HEK293T (cell line): ENCODE results near the gene BMP6.

Source experiments
- CTCF ChIA-PET: fragments of 350-600 bp; formaldehyde crosslinking; extraction: SDS; loops from one replicate; lab custom pipeline; 2021; ENCODE audit warnings: antibody characterized with exemption, inconsistent platforms; lab: Yijun Ruan, JAX
- POLR2A ChIA-PET: fragments of 350-600 bp; formaldehyde crosslinking; extraction: SDS; loops from one replicate; lab custom pipeline; 2020; ENCODE audit warnings: antibody characterized with exemption, inconsistent platforms; lab: Yijun Ruan, JAX
- DNase-seq: peaks from one replicate; pipeline ENCODE4 v3.0.0; 2012; ENCODE audit warnings: mixed read lengths; ENCODE audit errors: extremely low spot score
- ARNT ChIP-seq: fragments of 450-650 bp; IDR thresholded peaks from 2 replicates; pipeline ENCODE4 v1.6.1; 2017; ENCODE audit warnings: mild to moderate bottlenecking
- BHLHE40 ChIP-seq: fragments of 450-650 bp; IDR thresholded peaks from 2 replicates; pipeline ENCODE4 v1.6.1; 2016; ENCODE audit warnings: mild to moderate bottlenecking, moderate library complexity, borderline replicate concordance
- CTBP1 ChIP-seq: fragments of 450-650 bp; IDR thresholded peaks from 2 replicates; pipeline ENCODE4 v1.6.1; 2016; ENCODE audit warnings: borderline replicate concordance
- ELF4 ChIP-seq: fragments of 450-650 bp; IDR thresholded peaks from 2 replicates; pipeline ENCODE4 v1.6.1; 2017; ENCODE audit warnings: antibody characterized with exemption
- FOXA1 ChIP-seq: fragments of 450-650 bp; IDR thresholded peaks from 2 replicates; pipeline ENCODE4 v1.6.1; 2016; ENCODE audit warnings: mild to moderate bottlenecking
- FOXK2 ChIP-seq: fragments of 450-650 bp; IDR thresholded peaks from 2 replicates; pipeline ENCODE4 v1.6.1; 2016; ENCODE audit warnings: mild to moderate bottlenecking
- FOXM1 ChIP-seq: fragments of 450-650 bp; IDR thresholded peaks from 2 replicates; pipeline ENCODE4 v1.6.1; 2017; ENCODE audit warnings: mild to moderate bottlenecking, borderline replicate concordance
- HDGF ChIP-seq: fragments of 450-650 bp; IDR thresholded peaks from 2 replicates; pipeline ENCODE4 v1.6.1; 2017; ENCODE audit warnings: antibody characterized with exemption, borderline replicate concordance
- L3MBTL2 ChIP-seq: fragments of 450-650 bp; conservative IDR thresholded peaks from 2 replicates; pipeline ENCODE4 v1.6.1; 2016; ENCODE audit warnings: mild to moderate bottlenecking
- LEF1 ChIP-seq: fragments of 450-650 bp; IDR thresholded peaks from 2 replicates; pipeline ENCODE4 v1.6.1; 2017; ENCODE audit warnings: mild to moderate bottlenecking, borderline replicate concordance
- NFRKB ChIP-seq: fragments of 450-650 bp; IDR thresholded peaks from 2 replicates; pipeline ENCODE4 v1.6.1; 2016; ENCODE audit warnings: mild to moderate bottlenecking, moderate library complexity
- SP1 ChIP-seq: fragments of 450-650 bp; IDR thresholded peaks from 2 replicates; pipeline ENCODE4 v1.6.1; 2017
- SUZ12 ChIP-seq: fragments of 450-650 bp; IDR thresholded peaks from 2 replicates; pipeline ENCODE4 v1.6.1; 2016; ENCODE audit warnings: mild to moderate bottlenecking
- TARDBP ChIP-seq: fragments of 450-650 bp; IDR thresholded peaks from 2 replicates; pipeline ENCODE4 v1.6.1; 2016
- ZNF384 ChIP-seq: fragments of 450-650 bp; IDR thresholded peaks from 2 replicates; pipeline ENCODE4 v1.6.1; 2016
- TF ChIP-seq, protein P1 (sequence below): fragments of 450-650 bp; IDR thresholded peaks from 2 replicates; pipeline ENCODE4 v1.6.1; 2016

BMP6 gene

DNA sequence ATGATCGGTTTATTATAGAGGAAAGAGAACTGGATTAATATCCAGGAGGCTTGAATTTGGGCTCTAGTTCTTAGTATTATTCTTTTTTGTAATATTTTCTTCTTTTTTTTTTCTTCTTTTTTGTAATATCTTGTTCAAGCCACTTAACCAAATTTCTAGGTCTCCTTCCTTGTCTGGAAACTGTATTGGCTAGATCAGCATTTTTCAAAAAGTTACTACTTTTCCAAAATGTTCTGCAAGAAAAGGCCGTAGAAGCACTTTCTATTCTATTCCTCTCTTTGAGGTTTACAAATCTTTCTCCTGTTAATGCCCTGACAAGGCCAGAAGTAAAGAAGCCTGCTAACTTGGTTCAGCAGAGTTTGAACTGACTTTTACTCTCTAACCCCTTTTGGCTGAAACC lies 12.0 kb downstream of the BMP6 start:
- no peak for DNase-seq
- ChIA-PET POLR2A (no interaction called here), CTCF (interaction anchor here (1.0 kb wide), 1 partner anchor 11 kb away, joined by 3 read pairs; no protein-coding TSS in a partner anchor)
- TF ChIP-seq NFRKB = no peak
- no peak for TF ChIP-seq FOXK2
- TF ChIP-seq ZNF384 = no peak
- TF ChIP-seq CTBP1 = no peak
- no peak for TF ChIP-seq HDGF
- no peak for TF ChIP-seq SP1
- no peak for TF ChIP-seq LEF1
- TF ChIP-seq BHLHE40 = no peak
- no peak for TF ChIP-seq L3MBTL2
- no peak for TF ChIP-seq FOXA1
- no peak for TF ChIP-seq ARNT
- TF ChIP-seq, protein P1, sequence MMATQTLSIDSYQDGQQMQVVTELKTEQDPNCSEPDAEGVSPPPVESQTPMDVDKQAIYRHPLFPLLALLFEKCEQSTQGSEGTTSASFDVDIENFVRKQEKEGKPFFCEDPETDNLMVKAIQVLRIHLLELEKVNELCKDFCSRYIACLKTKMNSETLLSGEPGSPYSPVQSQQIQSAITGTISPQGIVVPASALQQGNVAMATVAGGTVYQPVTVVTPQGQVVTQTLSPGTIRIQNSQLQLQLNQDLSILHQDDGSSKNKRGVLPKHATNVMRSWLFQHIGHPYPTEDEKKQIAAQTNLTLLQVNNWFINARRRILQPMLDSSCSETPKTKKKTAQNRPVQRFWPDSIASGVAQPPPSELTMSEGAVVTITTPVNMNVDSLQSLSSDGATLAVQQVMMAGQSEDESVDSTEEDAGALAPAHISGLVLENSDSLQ = no peak
- no peak for TF ChIP-seq ELF4
- TF ChIP-seq FOXM1 = no peak
- TF ChIP-seq TARDBP = no peak
- TF ChIP-seq SUZ12 = no peak

DNA sequence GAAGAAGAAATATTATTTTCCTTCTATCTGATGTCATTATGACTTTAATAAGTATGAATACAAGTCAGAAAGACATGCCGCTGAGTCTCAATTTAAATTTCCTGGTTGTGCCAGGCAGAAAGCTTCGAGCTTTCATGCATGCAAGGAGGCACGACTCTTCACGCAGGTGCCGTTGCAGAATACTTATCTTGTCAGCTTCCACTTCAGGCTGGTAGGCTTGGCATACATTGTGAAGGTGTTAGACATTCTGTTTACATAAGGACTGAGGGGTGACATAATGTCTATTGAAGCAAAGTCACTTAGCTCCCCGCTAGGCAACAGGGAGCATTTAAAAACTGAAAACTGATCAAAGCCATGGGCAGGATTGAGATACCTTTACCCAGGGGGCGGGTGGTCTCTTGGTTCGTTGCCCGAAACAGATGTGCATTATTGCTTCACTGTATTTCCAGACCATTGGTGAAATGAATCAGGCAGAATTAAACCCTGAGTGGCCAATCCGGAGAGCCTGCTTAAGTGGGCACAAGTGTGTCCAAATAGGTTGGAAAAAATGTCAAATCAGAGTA lies 16.4 kb downstream of the BMP6 start:
- no peak for TF ChIP-seq SUZ12
- TF ChIP-seq, protein P1 = no peak
- no peak for TF ChIP-seq FOXK2
- TF ChIP-seq L3MBTL2 = no peak
- no peak for TF ChIP-seq CTBP1
- no peak for TF ChIP-seq SP1
- TF ChIP-seq ARNT = no peak
- TF ChIP-seq FOXM1 = no peak
- TF ChIP-seq BHLHE40 = no peak
- TF ChIP-seq ELF4 = no peak
- ChIA-PET CTCF (no interaction called here), POLR2A (no interaction called here)
- DNase-seq = no peak

DNA sequence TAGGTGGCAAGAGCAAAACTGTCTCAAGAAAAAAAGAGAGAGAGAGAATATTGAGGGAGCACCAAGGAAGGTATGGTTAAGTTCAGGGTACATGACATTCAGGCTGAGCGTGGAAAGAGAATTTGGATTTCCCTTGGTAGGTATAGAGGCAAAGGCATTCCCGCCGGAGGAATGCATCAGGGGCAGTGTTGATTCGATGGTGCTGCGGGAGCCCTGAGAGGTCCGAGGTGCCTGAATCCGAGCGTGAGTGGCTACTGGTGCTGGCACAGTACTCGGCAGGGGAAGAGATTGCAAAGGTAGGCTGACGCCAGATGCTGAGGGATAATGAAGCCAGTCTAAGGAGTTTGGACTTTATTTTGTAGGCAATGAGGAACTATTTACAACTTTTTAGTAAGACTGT lies 20.0 kb downstream of the BMP6 start:
- TF ChIP-seq ARNT (no peak), SP1 (no peak), ZNF384 (no peak), ELF4 (no peak), FOXK2 (no peak), FOXA1 (no peak), SUZ12 (no peak), CTBP1 (no peak), BHLHE40 (no peak), L3MBTL2 (no peak), TARDBP (no peak), NFRKB (no peak), HDGF (no peak)
- TF ChIP-seq, protein P1 = no peak
- CTCF ChIA-PET = no interaction called here
- POLR2A ChIA-PET = no interaction called here
- DNase-seq = no peak

DNA sequence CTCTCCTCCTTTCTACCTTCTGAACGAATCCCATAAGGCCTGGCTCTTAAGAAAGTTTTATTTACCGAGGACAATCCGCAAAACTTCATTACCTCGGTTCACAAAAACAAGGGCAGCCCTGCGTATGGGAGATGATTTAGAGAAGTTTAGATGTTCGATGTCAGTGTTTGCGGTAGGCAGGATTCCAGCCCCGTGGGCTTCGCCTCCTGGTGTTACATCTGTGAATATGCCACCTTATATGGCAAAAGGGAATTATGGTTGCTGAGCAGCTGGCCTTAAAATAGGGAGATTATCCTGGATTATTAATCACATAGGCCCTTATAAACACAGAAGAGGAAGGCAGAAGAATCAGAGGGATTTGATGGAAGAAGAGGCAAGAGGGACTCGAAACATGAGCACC lies 21.1 kb downstream of the BMP6 start:
- ChIA-PET CTCF (no interaction called here), POLR2A (no interaction called here)
- TF ChIP-seq HDGF = no peak
- no peak for TF ChIP-seq CTBP1
- TF ChIP-seq SUZ12 = no peak
- no peak for DNase-seq

DNA sequence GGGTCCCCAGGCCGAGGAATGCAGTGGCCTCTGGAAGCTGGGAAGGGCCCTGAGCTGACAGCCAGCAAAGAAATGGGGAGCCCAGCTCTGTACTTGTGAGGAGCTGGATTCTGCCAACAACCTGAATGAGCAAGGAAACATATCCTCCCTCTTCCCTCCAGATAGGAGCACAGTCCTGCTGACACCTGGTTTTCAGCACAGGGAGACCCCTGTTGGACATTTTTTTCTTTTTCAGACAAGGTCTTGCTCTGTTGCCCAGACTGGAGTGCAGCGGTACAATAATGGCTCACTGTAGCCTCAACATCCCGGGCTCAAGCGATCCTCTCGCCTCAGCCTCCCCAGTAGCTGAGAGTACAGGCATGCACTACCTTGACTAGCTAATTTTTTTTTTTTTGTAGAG lies 21.5 kb downstream of the BMP6 start:
- POLR2A ChIA-PET = no interaction called here
- CTCF ChIA-PET = no interaction called here
- no peak for DNase-seq
- TF ChIP-seq, protein P1 = no peak
- no peak for TF ChIP-seq LEF1
- TF ChIP-seq ELF4 = no peak
- no peak for TF ChIP-seq FOXA1

DNA sequence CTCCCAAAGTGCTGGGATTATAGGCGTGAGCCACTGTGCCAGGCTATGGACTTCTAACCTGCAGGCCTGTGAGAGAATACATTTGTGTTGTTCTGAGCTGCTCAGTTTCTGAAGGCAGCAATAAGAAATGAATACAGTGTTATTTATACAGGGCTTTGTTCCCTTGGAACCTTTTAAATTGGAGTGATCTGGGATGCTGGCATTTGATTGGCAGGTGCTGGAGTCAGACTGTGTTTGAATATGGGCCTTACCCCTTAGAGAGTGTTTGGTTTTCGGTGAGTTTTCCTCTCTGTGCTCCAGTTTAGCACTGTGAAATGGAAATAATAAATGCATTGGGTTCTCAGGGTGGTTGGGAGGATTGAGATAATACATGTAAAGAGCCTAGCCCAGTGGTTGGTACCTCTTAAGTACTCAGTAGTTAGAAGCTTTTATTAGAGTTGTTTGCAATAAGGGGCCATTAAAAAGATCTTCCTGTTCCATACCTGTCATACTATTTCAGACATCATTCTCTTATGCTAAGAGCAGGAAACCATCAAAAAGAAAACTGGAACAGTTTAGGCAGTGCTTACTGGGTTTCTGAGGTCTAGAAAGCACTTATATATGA lies 22.1 kb downstream of the BMP6 start:
- TF ChIP-seq ELF4 = no peak
- no peak for TF ChIP-seq SUZ12
- TF ChIP-seq, protein P1 = peak; percentile 21; the same call in 1 of the 2 replicates
- ChIA-PET POLR2A (no interaction called here), CTCF (no interaction called here)

More for the DNA sequence above, 22.1 kb downstream of the BMP6 start:
- DNase-seq = no peak
